Measurements from ENCODE around the gene NAV3. TPM values are rescaled to one million over a fixed set of nuclear protein-coding genes. Genes with fewer than 3 reads are reported as not detected.
"Not testable (repeated sequence)": the region's sequence is repeated elsewhere in the genome, so short reads cannot be mapped to it uniquely, and the experiment has no call there.

NAV3 gene
- total RNA-seq, 1 donor: 121 TPM

DNA sequence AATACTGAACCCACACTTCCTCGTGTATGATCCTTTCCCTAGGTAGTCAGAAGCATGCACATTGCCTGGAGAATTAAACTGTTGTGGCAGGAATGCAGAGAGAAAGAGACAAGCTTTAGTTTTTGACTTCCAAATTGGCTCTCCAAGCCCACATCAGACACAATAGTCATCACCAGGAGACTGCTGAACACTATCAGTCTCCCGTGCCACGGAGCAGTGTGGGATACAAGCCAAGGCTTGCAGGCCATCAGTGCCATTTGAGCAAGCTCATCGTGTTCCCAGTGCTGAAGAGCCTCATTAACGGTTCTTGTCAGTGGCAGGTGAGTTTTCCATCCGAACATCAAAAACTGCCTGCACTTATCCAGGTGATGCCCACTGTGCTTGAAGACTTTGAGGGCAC is 410.8 kb downstream of the NAV3 start:
- DNase-seq (ENCODE audit: low read depth): no peak
- no peak overlapping the region for H3K4me3 ChIP-seq (ENCODE audit: low read depth, low read length)
- TF ChIP-seq, protein P1, sequence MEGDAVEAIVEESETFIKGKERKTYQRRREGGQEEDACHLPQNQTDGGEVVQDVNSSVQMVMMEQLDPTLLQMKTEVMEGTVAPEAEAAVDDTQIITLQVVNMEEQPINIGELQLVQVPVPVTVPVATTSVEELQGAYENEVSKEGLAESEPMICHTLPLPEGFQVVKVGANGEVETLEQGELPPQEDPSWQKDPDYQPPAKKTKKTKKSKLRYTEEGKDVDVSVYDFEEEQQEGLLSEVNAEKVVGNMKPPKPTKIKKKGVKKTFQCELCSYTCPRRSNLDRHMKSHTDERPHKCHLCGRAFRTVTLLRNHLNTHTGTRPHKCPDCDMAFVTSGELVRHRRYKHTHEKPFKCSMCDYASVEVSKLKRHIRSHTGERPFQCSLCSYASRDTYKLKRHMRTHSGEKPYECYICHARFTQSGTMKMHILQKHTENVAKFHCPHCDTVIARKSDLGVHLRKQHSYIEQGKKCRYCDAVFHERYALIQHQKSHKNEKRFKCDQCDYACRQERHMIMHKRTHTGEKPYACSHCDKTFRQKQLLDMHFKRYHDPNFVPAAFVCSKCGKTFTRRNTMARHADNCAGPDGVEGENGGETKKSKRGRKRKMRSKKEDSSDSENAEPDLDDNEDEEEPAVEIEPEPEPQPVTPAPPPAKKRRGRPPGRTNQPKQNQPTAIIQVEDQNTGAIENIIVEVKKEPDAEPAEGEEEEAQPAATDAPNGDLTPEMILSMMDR (IDR thresholded peaks at IDR 0.05; ENCODE audit: insufficient read depth, low read length): no peak

DNA sequence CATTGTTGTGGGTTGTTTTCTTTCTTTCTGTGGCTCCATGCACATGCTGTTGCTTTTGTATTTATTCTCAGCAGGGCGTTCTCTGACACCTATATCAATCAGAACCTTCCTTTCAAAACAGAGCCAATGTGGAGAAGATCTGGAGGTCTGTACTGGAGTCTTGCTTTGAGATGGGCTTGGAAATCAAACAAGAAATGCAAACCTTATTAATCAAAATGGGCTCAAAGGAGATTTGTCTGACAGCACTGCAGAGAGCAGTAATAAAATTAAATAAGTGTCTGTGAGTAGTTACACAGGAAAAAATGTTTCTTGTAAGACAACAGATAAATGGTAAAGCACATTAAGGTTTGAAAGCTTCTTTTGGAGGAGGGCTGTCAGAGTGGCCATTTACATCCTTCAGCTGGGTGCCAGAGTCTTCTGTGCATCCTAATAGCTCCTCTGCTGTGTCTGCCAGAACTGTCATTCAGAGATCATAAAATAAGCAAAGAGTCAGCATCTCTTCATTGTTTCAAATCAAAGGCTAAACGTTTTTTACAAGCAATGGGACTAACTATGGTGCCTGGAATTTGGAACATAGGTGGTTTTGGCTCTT is 414.3 kb downstream of the NAV3 start:
- no peak for DNase-seq (ENCODE audit: low read depth)
- H3K4me3 ChIP-seq (ENCODE audit: low read depth, low read length): no peak overlapping the region
- TF ChIP-seq, protein P1 (IDR thresholded peaks at IDR 0.05; ENCODE audit: insufficient read depth, low read length): no peak

- no peak for DNase-seq (ENCODE audit: low read depth)
- H3K4me3 ChIP-seq (ENCODE audit: low read depth, low read length): no peak overlapping the region
- TF ChIP-seq, protein P1 (IDR thresholded peaks at IDR 0.05; ENCODE audit: insufficient read depth, low read length): no peak
Observed at GRCh38 chr12:78248321-78248720, 417.6 kb downstream of the NAV3 start.

DNA sequence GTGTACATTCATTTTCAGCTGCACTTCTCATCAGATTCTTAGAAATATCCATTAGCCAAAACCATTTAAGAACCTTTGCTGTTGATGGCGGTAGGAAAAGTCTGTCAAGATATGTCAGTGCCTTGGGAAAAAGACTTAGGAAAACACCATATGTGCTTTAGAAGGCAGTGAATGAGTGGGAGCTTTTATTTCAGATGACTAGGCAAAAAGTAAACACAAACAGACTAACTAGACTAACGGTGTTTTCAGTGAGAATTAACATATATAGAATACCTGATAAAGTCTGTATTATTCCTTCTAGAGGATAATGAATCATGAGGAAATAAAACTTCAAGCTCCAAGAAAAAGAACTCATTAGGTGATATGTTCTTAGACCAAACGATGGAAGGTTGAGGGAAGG is 418.9 kb downstream of the NAV3 start:
- DNase-seq (ENCODE audit: low read depth): no peak
- TF ChIP-seq, protein P1 (IDR thresholded peaks at IDR 0.05; ENCODE audit: insufficient read depth, low read length): no peak
- H3K4me3 ChIP-seq (ENCODE audit: low read depth, low read length): no peak overlapping the region

GRCh38 chr12:78257662-78258061 is 427.0 kb downstream of the NAV3 start:
- not testable (repeated sequence) for DNase-seq (ENCODE audit: low read depth); H3K4me3 ChIP-seq (ENCODE audit: low read depth, low read length)

GRCh38 chr12:78260976-78261375 is 430.3 kb downstream of the NAV3 start:
- DNase-seq (ENCODE audit: low read depth): no peak
- TF ChIP-seq, protein P1 (IDR thresholded peaks at IDR 0.05; ENCODE audit: insufficient read depth, low read length): no peak
- no peak overlapping the region for H3K4me3 ChIP-seq (ENCODE audit: low read depth, low read length)

GRCh38 chr12:78261901-78262300 is 431.2 kb downstream of the NAV3 start:
- no peak overlapping the region for H3K4me3 ChIP-seq (ENCODE audit: low read depth, low read length)
- DNase-seq (ENCODE audit: low read depth): no peak
- TF ChIP-seq, protein P1 (IDR thresholded peaks at IDR 0.05; ENCODE audit: insufficient read depth, low read length): no peak
